C4-2B (cell line): ENCODE data around the gene ARHGAP33.

Source experiments
- CTCF ChIP-seq: fragments of 450-650 bp; conservative IDR thresholded peaks from 2 replicates; pipeline ENCODE4 v1.5.1; 2017; ENCODE audit warnings: mild to moderate bottlenecking
- ZFX ChIP-seq: fragments of 450-650 bp; IDR thresholded peaks from 2 replicates; pipeline ENCODE4 v1.6.1; 2017

GRCh38 chr19:35736913-35737886 is 38.2 kb upstream of the ARHGAP33 start:
- TF ChIP-seq CTCF (no peak), ZFX (no peak)
